HUES6 (cell line): ENCODE data around the gene CST3.

Experiments
- H3K27ac ChIP-seq: 2 replicates; pipeline ENCODE4 v1.7.0; 2013; ENCODE audit warnings: low read depth, mild to moderate bottlenecking, low read length, inconsistent platforms
- H3K27me3 ChIP-seq: 2 replicates; pipeline ENCODE4 v1.6.1; 2013; ENCODE audit warnings: low read length; ENCODE audit not compliant: control insufficient read depth, insufficient read depth
- H3K36me3 ChIP-seq: 2 replicates; pipeline ENCODE4 v1.6.1; 2013; ENCODE audit warnings: low read length; ENCODE audit not compliant: control insufficient read depth, insufficient read depth
- H3K4me1 ChIP-seq: 2 replicates; pipeline ENCODE4 v1.6.1; 2013; ENCODE audit warnings: low read length; ENCODE audit not compliant: control insufficient read depth, insufficient read depth
- H3K4me3 ChIP-seq: 2 replicates; pipeline ENCODE4 v1.5.1; 2013; ENCODE audit warnings: low read depth, low read length
- H3K9ac ChIP-seq: one replicate; pipeline ENCODE4 v1.6.1; 2013; ENCODE audit warnings: mild to moderate bottlenecking, low read length
- H3K9me3 ChIP-seq: 2 replicates; pipeline ENCODE4 v1.6.1; 2013; ENCODE audit warnings: low read depth, low read length; ENCODE audit not compliant: control insufficient read depth, insufficient read depth

CST3 gene

DNA sequence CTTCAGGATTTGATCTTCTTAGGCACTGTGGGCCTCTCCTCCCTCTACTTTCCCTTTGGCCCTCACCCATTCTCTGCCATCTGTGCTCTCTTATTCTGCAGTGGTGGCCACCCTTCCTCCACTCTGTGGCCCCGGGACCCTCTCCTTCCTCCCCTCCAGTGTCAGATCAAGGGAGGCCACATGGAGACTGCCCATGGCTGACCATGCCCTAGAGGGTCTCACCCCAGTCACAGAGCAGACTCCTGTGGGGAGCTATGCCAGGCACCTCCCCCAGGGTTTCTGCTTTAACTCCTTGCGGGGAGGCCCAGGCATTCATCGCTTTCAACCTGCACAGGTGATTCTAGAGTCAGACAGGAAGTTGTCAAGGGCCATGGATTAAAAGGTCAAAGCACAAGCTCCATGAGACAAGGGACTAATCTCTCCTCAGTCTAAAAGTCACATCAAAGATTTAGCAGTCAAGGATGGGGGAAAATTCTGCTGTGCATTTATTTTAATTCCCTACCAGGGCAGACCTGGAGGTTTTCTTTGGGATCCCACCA is 15.7 kb upstream of the CST3 start:
- H3K4me1 ChIP-seq, result 0 out of 2 replicates have a peak, but pooled peaks cover 5% of the 10 kb centered on the region
- no peaks in the 10 kb centered on the region for H3K9me3 ChIP-seq
- no peak overlapping the region for H3K27ac ChIP-seq
- no peaks in the 10 kb centered on the region for H3K27me3 ChIP-seq
- H3K4me3 ChIP-seq, result no peak overlapping the region
- no peaks in the 10 kb centered on the region for H3K36me3 ChIP-seq
- H3K9ac ChIP-seq, result no peak overlapping the region

DNA sequence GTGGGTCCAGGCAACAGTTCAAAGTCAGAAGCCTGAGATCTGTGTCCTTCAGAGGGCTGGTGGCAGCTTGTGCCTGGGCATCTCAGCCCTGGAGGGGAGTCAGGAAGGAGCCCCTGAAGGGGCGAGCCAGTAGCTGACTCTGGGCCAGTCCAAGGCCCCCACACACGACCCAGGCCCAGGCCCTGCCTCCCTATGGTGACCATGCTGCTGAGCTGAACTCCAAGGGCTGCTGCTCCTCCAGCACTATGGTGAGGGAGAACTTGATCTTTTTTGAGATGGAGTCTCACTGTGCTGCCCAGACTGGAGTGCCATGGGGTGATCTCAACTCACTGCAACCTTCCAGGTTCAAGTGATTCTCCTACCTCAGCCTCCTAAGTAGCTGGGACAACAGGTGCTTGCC is 15.2 kb upstream of the CST3 start:
- H3K4me1 ChIP-seq, result 0 out of 2 replicates have a peak, but pooled peaks cover 5% of the 10 kb centered on the region
- no peak overlapping the region for H3K4me3 ChIP-seq
- H3K9ac ChIP-seq, result no peak overlapping the region
- no peaks in the 10 kb centered on the region for H3K36me3 ChIP-seq
- H3K27me3 ChIP-seq, result no peaks in the 10 kb centered on the region
- no peaks in the 10 kb centered on the region for H3K9me3 ChIP-seq
- no peak overlapping the region for H3K27ac ChIP-seq

DNA sequence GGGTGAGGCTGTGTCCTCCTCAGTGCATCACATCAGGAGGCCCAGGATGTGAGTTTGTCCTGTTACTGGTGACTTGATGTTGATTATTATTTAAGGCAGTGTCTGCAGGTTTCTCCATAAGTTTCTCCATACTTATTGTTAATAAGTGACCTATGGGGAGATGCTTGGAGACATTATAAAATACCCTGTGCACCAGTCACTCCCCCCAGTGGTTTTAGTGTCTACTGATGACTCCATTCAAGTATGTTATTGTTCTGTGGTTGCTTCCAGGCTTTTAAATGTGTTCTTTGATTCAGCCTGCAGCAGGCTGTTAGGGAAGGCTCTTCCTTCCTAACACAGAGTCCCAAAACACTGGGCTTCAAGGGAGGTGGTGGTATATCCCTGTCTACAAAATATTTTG is 14.6 kb upstream of the CST3 start:
- Histone ChIP-seq H3K36me3 (no peaks in the 10 kb centered on the region), H3K9me3 (no peaks in the 10 kb centered on the region), H3K27ac (no peak overlapping the region), H3K4me3 (no peak overlapping the region), H3K27me3 (no peaks in the 10 kb centered on the region), H3K9ac (no peak overlapping the region), H3K4me1 (0 out of 2 replicates have a peak, but pooled peaks cover 5% of the 10 kb centered on the region)

DNA sequence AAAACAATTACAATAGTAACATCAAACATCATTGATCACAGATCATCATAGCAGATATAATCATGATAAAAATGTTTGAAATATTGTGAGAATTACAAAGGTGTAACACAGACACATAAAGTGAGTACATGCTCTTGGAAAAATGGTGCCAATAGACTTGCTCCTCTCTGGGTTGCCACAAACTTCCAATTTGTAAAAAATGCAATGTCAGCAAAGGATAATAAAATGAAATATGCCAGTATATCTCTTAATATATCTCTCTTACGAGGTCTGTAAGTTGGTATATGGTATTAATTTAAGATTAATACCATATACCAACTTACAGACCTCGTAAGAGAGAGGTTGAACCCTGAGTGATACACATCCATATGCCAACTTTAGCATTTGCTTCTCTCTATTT is 13.4 kb upstream of the CST3 start:
- no peak overlapping the region for H3K4me3 ChIP-seq
- no peaks in the 10 kb centered on the region for H3K27me3 ChIP-seq
- no peaks in the 10 kb centered on the region for H3K36me3 ChIP-seq
- H3K4me1 ChIP-seq, result 0 out of 2 replicates have a peak, but pooled peaks cover 3% of the 10 kb centered on the region
- H3K9me3 ChIP-seq, result no peaks in the 10 kb centered on the region
- H3K27ac ChIP-seq, result no peak overlapping the region
- no peak overlapping the region for H3K9ac ChIP-seq

DNA sequence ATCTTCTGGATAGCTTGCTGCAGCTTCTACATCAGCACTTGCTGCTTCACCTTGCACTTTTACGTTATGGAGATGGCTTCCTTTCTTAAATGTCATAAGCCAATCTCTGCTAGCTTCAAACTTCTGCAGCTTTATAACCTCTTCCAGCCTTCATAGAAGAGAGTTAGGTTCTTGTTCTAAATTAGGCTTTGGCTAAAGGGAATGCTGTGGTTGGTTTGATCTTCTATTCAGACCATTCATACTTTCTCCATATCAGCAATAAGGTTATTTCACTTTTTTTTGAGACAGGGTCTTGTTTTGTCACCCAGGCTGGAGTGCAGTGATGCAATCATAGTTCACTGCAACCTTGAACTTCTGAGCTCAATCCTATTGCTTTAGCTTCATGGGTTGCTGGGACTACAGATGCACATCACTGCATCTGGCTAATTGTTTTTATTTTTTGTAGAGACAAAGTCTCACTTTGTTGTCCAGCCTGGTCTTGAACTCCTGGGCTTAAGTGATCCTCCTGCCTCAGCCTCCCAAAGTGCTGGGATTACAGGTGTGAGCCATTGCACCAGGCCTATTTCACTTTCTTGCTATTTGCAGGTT is 12.2 kb upstream of the CST3 start:
- Histone ChIP-seq H3K4me1 (no peaks in the 10 kb centered on the region), H3K9me3 (no peaks in the 10 kb centered on the region), H3K36me3 (no peaks in the 10 kb centered on the region), H3K27ac (no peak overlapping the region), H3K4me3 (no peak overlapping the region), H3K9ac (no peak overlapping the region), H3K27me3 (no peaks in the 10 kb centered on the region)

DNA sequence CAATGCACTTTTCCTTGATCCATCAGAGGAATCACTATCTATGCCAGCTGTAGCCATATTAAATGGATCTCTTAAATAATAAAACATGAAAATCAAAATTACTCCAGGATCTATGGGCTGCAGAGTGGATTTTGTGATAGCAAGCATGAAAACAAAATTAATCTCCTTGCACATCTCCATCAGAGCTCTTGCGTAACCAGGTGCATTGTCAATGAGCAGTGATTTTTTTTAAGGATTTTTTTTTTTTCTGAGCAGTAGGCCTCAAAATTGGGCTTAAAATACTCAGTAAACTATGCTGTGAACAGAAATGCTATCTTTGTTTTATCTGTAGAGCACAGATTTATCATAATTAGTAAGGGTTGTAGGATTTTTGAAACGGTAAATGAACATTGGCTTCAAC is 11.5 kb upstream of the CST3 start:
- Histone ChIP-seq H3K27me3 (no peaks in the 10 kb centered on the region), H3K4me3 (no peak overlapping the region), H3K9ac (no peak overlapping the region), H3K27ac (no peak overlapping the region), H3K36me3 (no peaks in the 10 kb centered on the region), H3K4me1 (no peaks in the 10 kb centered on the region), H3K9me3 (no peaks in the 10 kb centered on the region)

- H3K9ac ChIP-seq, result no peak overlapping the region
- no peaks in the 10 kb centered on the region for H3K9me3 ChIP-seq
- 0 out of 2 replicates have a peak, but pooled peaks cover under 1% of the 10 kb centered on the region for H3K4me1 ChIP-seq
- no peaks in the 10 kb centered on the region for H3K27me3 ChIP-seq
- H3K4me3 ChIP-seq, result no peak overlapping the region
- no peaks in the 10 kb centered on the region for H3K36me3 ChIP-seq
- H3K27ac ChIP-seq, result no peak overlapping the region
Observed at GRCh38 chr20:23647346-23647745, 9.6 kb upstream of the CST3 start.

GRCh38 chr20:23646106-23646873 is 8.5 kb upstream of the CST3 start:
- H3K4me3 ChIP-seq, result no peak overlapping the region
- H3K27me3 ChIP-seq, result no peaks in the 10 kb centered on the region
- no peaks in the 10 kb centered on the region for H3K9me3 ChIP-seq
- no peak overlapping the region for H3K9ac ChIP-seq
- 0 out of 2 replicates have a peak, but pooled peaks cover 4% of the 10 kb centered on the region for H3K4me1 ChIP-seq
- no peaks in the 10 kb centered on the region for H3K36me3 ChIP-seq
- H3K27ac ChIP-seq, result no peak overlapping the region

DNA sequence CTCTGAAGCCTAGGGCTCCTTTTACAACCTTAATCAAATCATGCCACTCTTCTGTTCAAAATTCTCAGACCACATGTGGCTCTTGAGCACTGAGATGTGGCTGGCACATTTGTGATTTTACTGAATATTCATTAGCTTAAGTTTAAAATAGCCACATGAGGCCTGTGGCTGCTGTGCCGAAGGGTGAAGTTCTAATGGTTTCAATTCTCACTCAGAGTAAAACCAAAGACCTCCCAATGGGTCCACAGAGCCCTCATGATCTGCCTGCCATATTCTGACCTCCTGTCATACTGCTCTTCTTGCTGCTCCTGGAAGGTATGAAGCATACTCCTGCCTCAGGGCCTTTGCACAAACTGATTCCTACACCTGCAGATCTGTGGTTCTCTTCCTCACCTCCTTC is 7.8 kb upstream of the CST3 start:
- Histone ChIP-seq H3K9ac (no peak overlapping the region), H3K36me3 (no peaks in the 10 kb centered on the region), H3K4me1 (peaks cover 8% of the 10 kb centered on the region), H3K27me3 (no peaks in the 10 kb centered on the region), H3K4me3 (no peak overlapping the region), H3K27ac (no peak overlapping the region), H3K9me3 (no peaks in the 10 kb centered on the region)

DNA sequence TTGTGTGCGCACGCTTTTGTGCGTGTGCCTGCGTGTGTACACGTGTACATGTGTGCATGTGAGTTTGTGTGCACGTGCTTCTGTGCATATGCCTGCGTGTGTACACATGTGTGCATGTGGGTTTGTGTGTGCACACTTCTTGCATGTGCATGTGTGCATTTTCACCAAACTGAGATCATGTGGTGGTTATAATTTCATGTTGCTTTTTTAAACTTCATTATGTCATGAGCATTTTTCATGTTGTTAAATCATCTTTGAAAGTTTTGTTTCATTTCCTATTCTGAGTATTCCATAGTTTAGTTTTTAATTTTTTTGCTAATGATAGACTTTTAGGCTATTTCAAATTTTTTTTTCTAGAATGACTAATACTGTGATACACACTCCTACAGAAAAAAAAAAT is 6.4 kb upstream of the CST3 start:
- H3K27me3 ChIP-seq, result no peaks in the 10 kb centered on the region
- H3K9me3 ChIP-seq, result no peaks in the 10 kb centered on the region
- H3K27ac ChIP-seq, result no peak overlapping the region
- no peak overlapping the region for H3K9ac ChIP-seq
- H3K4me3 ChIP-seq, result no peak overlapping the region
- peaks cover 15% of the 10 kb centered on the region for H3K4me1 ChIP-seq
- H3K36me3 ChIP-seq, result no peaks in the 10 kb centered on the region

DNA sequence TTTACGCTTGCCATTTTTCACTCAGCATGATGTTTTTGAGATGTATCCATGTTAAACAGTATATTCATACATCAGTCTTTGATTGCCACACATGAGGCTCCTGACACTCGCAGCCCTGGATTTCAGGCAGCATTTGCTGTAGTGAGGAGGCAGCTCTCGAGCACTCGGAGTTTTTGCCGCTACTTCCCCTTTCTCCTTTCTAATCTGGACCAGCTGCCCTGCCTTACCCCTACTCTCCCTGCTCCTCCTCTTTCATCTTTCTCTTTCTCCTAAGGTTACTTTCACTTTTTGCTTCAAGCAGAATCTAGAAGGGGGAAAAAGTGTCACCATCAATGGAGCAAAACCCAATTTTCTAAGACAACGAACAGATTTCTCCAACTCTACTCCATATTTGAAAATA is 5.9 kb upstream of the CST3 start:
- no peak overlapping the region for H3K9ac ChIP-seq
- no peaks in the 10 kb centered on the region for H3K9me3 ChIP-seq
- no peak overlapping the region for H3K4me3 ChIP-seq
- peaks cover 15% of the 10 kb centered on the region for H3K4me1 ChIP-seq
- H3K27me3 ChIP-seq, result no peaks in the 10 kb centered on the region
- H3K27ac ChIP-seq, result no peak overlapping the region
- no peaks in the 10 kb centered on the region for H3K36me3 ChIP-seq
